NCI-H345 (cell line): Measurements from ENCODE around the gene WIPF1.
A peak's percentile ranks its signal among the peaks of the same experiment; 100 is the strongest.

Experiments used
- DNase-seq: peaks from one replicate; lab custom pipeline; 2025; lab: John Stamatoyannopoulos, UW

Gene WIPF1

GRCh38 chr2:174595116-174595809 is 2.3 kb downstream of the WIPF1 start:
- no peak for DNase-seq

GRCh38 chr2:174594456-174594855 is 3.1 kb downstream of the WIPF1 start:
- no peak for DNase-seq

- no peak for DNase-seq
Measured at GRCh38 chr2:174593574-174594203, 3.9 kb downstream of the WIPF1 start.

GRCh38 chr2:174593041-174593440 is 4.6 kb downstream of the WIPF1 start:
- no peak for DNase-seq

GRCh38 chr2:174591740-174592139 is 5.9 kb downstream of the WIPF1 start:
- no peak for DNase-seq

- no peak for DNase-seq
Measured at GRCh38 chr2:174590928-174591648, 6.5 kb downstream of the WIPF1 start.

- DNase-seq: no peak
Measured at GRCh38 chr2:174590346-174590745, 7.3 kb downstream of the WIPF1 start.

- no peak for DNase-seq
Measured at GRCh38 chr2:174589334-174589733, 8.3 kb downstream of the WIPF1 start.

- DNase-seq: no peak
Measured at GRCh38 chr2:174588463-174588862, 9.1 kb downstream of the WIPF1 start.

- no peak for DNase-seq
Measured at GRCh38 chr2:174587579-174587978, 10.0 kb downstream of the WIPF1 start.

GRCh38 chr2:174586418-174587295 is 10.9 kb downstream of the WIPF1 start:
- no peak for DNase-seq

GRCh38 chr2:174585657-174586252 is 11.8 kb downstream of the WIPF1 start:
- DNase-seq: no peak

GRCh38 chr2:174585146-174585545 is 12.5 kb downstream of the WIPF1 start:
- peak; percentile 52 for DNase-seq

- DNase-seq: no peak
Measured at GRCh38 chr2:174581491-174581890, 16.1 kb downstream of the WIPF1 start.

GRCh38 chr2:174580951-174581350 is 16.7 kb downstream of the WIPF1 start:
- DNase-seq: no peak

- no peak for DNase-seq
Measured at GRCh38 chr2:174577967-174578589, 19.5 kb downstream of the WIPF1 start.

GRCh38 chr2:174575124-174575776 is 22.4 kb downstream of the WIPF1 start:
- DNase-seq: no peak

- DNase-seq: peak; percentile 42
Measured at GRCh38 chr2:174574657-174575056, 22.9 kb downstream of the WIPF1 start.

GRCh38 chr2:174573621-174574081 is 24.0 kb downstream of the WIPF1 start:
- DNase-seq: no peak

GRCh38 chr2:174572556-174572955 is 25.0 kb downstream of the WIPF1 start:
- no peak for DNase-seq
